ENCODE results near the gene HSPB6. TPM values are rescaled to one million over a fixed set of nuclear protein-coding genes. Genes with fewer than 3 reads are reported as not detected.
A peak's percentile ranks its signal among the peaks of the same experiment; 100 is the strongest.

Gene HSPB6
- total RNA-seq, 1 donor from 2014 or later = 863 TPM

DNA sequence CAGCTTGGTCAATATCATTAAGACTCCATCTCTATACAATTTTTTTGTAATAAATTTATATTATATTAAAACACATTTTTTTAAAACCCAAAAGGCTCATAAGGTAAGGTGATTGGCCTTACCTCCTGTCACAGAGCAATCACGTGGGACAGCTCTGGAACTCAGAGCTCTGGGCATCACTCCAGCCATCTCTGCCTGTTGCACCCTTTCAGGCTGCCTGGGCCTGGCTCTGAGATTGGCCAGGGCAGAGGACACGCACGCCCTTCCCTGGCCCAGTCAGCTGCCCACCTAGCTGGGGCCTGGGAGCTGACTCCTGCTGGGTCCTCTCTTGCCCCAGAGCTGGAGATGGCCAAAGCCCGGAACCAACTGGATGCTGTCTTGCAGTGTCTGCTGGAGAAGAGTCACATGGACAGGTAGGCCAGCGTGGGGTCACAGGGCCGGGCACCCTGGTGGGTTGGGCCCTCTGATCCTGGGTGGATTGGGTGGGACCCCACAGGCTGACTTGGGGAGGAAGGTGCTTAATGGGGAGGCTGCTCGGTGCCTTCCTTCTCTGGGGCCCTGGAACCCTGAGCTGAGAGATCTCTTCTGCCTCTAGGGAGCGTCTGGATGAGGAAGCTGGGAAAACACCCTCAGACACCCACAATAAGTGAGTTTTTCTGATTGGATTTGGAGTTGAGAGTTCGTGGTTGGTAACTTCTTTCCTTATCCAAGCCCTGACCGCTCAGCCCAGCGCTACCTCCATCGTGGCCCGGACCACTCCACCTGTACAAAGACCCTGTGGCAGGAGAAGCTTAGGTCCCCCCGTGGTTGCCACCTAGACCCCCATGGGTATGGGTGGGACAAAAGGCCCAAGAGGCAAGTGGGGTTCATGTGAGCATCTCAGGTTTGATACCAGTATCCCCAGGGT is 4.7 kb downstream of the HSPB6 start:
- DNase-seq (ENCODE audit: low spot score) = peak; percentile 75
- intact Hi-C loops (cut with DNase I) = no loop called here

GRCh38 chr19:35750167-35750566 is 6.7 kb downstream of the HSPB6 start:
- intact Hi-C loops (cut with DNase I) = no loop called here
- peak; percentile 55 for DNase-seq (ENCODE audit: low spot score)

DNA sequence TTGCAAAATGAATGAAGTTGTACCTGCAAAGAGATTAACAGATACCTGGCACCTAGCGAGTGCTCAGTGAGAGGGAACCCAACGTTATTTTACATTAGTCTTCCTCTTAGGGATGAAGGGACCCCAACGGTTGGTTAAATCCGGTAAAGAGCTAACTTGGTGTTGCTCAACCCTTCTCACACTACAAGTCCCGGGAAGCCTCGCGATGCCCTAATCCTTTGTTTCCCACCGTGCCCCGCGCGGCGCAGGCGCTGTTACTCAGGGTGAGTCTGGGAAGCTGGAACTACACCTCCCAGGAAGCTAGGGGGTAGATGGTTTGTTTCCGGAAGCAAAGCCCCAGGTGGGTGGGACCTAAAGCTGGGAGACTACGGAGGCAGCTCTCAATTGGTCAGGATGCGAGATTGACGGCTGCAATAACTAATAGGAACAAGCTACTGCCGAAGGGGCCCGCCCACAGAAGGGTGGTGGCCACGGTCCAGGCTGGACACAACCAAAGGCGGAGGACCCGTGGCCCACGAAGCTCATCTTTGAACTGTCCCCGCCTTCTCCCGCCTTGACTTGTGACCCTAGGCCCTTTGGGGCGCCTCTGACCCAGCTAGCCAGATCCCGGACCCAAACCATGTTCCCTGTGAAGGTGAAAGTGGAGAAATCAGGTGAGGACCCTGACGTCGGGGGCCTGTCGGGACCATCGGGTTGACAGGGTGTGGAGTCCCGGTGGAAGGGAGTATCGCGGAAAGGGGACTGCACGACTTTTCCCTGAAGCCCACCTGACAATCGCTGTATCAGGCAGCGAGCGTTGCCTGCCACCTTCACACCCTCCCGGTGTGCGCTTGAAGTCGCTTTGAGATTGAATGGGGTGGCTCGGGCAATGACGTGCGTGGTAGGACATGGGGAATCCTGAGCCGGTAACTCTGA is 8.5 kb downstream of the HSPB6 start, which contains the start of gene LIN37:
LIN37 (plus strand) TSS at position 471 of the 915 bp plus-strand sequence; CDS start at position 620, 149 bp downstream.
- intact Hi-C loops (cut with DNase I) = no loop called here
- DNase-seq (ENCODE audit: low spot score) = peak; percentile 99

DNA sequence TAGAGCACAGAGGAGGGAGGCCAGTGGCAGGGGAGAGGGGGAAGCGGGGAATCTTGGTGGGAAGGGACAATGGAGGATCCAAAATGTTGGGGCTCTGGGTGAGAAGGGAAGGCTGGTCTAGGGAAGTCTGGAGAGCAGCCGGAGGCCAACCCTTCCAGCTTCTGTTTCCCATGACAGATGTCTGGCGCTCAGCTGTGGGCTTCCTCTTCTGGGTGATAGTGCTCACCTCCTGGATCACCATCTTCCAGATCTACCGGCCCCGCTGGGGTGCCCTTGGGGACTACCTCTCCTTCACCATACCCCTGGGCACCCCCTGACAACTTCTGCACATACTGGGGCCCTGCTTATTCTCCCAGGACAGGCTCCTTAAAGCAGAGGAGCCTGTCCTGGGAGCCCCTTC is 10.3 kb downstream of the HSPB6 start:
- no peak for DNase-seq (ENCODE audit: low spot score)
- intact Hi-C loops (cut with DNase I) = no loop called here

- no peak for DNase-seq (ENCODE audit: low spot score)
- intact Hi-C loops (cut with DNase I) = no loop called here
These were observed 10.8 kb downstream of the HSPB6 start for GRCh38 chr19:35746087-35746462.

DNA sequence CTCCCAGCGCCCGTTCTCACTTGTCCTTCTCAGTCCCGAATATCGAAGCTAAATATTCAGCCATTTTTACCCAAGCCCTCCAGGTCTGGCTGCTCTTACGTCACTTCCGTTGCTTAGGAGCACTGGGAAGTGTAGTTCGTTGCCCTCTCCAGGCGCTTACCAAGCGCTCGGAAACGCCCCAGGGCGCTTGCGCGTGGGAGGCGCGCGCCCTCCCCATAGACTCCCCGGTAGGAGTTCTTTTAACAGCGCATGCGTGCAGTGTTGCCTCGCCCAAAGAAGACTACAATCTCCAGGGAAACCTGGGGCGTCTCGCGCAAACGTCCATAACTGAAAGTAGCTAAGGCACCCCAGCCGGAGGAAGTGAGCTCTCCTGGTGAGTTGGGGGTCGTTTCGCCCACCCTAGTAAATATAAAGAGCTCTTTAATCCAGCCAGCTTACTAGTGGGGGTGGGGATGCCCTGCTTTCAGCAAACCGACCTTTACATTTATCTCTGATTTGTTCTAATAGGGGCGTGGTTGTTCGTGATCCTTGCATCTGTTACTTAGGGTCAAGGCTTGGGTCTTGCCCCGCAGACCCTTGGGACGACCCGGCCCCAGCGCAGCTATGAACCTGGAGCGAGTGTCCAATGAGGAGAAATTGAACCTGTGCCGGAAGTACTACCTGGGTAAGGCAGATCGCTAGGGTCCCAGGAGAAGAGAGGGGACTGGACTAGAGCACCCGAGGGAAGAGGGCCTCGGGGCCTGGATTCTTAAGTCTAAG is 11.3 kb downstream of the HSPB6 start, which contains the start of the genes PSENEN and U2AF1L4:
PSENEN (plus strand) TSS at position 324 of the 759 bp plus-strand sequence; CDS start at position 604, 280 bp downstream.
U2AF1L4 (minus strand) TSS at position 91 of the 759 bp plus-strand sequence; CDS start at position 64, 27 bp downstream.
- intact Hi-C loops (cut with DNase I) = loop anchor here (2.0 kb wide), 1 partner anchor 185 kb away; no protein-coding TSS in a partner anchor
- DNase-seq (ENCODE audit: low spot score) = peak; percentile 98

- intact Hi-C loops (cut with DNase I) = loop anchor here (2.0 kb wide), 1 partner anchor 186 kb away; no protein-coding TSS in a partner anchor
- peak; percentile 98 for DNase-seq (ENCODE audit: low spot score)
These were observed 12.2 kb downstream of the HSPB6 start for GRCh38 chr19:35744430-35745327.

DNA sequence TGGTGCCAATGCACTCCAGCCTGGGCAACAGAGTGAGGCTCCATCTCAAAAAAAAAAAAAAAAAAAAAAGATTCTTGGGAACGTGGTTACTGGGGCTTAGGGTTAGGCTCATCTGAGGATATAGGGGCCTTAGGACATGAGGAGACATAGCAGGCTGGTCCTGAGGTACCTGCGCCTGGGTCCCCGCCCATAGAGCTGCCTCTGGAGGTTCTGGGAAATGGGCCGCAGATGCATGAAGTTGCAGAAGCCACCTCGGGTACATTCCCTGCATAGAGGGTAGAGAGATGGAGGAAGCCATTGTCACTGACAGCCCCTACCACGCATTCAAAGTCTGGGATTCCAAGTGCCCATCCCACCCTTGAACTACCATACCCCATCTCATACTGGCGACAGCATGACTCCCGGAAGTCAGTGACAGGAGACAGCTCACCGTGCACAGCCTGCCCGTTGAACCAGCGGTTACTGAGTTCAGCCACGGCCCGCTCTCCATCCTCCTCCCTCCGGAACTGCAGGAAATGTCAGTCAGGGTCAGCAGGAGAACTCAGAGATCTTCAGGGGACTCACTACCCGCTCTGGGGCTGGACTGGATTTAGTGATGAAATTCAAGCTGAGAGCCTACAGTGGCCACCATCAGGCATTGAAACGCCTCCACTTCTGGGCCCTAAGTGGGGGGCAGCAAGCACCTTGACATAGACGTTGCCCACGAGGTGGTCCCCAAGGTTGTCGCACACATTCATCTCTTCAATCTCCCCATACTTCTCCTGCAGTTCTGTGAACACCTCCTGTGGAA is 13.0 kb downstream of the HSPB6 start:
- no peak for DNase-seq (ENCODE audit: low spot score)
- intact Hi-C loops (cut with DNase I) = loop anchor here (2.0 kb wide), 1 partner anchor 187 kb away; no protein-coding TSS in a partner anchor

DNA sequence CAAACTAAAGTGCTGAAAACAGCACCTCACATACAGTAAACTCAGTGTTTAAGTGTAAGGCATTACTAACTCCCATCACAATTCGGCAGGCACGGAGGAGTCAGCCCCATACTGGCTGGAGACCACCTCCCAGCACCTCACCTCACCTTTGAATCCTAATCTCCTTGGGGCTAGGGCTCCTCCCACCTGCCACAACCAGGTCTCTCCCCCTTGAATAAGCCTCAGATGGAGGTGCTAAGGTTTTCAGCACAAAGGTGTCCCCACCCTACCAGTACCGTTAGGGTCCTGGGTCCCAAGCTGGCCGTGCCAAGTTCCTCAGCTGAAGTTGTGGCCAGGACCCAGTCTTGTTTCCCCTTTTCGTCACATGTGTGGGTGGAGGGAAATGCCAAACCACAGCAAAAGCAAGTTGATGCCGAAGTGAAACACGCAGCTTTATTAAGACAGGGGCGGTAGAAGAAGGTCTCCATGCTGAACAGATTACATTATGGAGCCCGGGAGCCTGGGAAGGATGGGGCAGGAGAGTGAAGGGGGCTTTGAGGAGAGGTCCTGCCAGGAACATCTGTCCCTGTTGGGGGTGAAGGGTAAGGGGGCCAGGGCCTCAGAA is 14.6 kb downstream of the HSPB6 start, which contains the start of gene IGFLR1:
IGFLR1 (minus strand) TSS at position 332 of the 604 bp plus-strand sequence. CDS start 1,272 bp downstream, outside the sequence.
- DNase-seq (ENCODE audit: low spot score) = no peak
- intact Hi-C loops (cut with DNase I) = no loop called here

DNA sequence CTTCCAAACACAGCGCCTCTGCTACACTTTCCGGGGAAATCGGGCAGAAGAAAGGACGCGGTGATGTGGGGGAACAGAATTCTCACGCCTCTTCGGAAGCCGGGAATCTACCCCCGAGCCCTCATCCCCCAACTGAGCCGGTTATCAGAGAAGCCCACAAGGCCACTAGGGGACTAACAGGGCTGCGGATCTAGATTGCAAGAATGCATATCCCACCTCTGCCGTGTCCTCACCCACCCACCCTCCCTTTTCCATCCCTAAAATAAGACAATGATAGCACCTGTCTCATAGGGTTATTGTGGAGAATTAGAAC is 15.7 kb downstream of the HSPB6 start:
- intact Hi-C loops (cut with DNase I) = loop anchor here (2.0 kb wide), 1 partner anchor 24 kb away; no protein-coding TSS in a partner anchor
- no peak for DNase-seq (ENCODE audit: low spot score)

DNA sequence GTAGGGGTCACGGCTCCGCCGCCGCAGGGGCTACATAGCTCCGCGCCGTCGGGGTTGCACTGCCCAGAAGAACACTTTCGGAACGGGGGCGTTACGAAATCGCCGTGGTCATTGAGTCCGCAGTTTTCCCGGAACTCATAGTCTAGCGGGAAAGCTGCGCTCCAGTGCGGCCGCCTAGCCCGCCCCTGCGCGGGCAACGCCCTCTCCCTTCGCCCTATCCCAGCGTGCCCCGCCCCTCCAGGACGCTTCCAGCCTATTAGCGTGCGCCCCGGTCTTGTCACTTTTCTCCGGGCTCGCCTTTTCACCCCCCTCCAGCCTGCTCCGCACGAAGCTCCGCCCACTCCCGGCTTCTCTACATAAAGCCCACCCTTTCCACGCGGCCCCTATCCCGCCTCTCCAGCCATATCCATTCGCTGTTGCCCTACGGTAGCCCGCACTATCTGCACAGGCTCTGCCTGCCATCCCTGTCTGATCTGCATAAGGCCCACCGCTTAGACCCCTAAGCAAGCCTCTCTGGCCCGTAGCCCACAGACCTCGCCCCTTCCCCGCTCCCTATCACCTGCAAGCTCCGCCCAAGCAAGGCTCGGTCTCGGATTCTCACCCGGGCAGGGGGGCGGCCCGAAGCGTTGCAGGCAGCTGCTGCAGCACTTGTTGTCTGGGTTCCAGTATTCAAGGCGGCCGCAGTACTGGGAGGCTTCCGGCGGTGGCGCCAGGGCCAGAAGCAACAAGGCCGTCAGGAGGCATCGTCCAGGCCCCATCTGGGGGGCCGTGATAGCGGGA is 16.2 kb downstream of the HSPB6 start:
- peak; percentile 99 for DNase-seq (ENCODE audit: low spot score)
- intact Hi-C loops (cut with DNase I) = loop anchor here (2.0 kb wide), 1 partner anchor 24 kb away; no protein-coding TSS in a partner anchor

- intact Hi-C loops (cut with DNase I) = loop anchor here (2.0 kb wide), 1 partner anchor 23 kb away; no protein-coding TSS in a partner anchor
- no peak for DNase-seq (ENCODE audit: low spot score)
These were observed 16.8 kb downstream of the HSPB6 start for GRCh38 chr19:35740108-35740422.

GRCh38 chr19:35739275-35740107 is 17.3 kb downstream of the HSPB6 start:
- intact Hi-C loops (cut with DNase I) = loop anchor here (2.0 kb wide), 1 partner anchor 23 kb away; no protein-coding TSS in a partner anchor
- no peak for DNase-seq (ENCODE audit: low spot score)

GRCh38 chr19:35738887-35739229 is 18.0 kb downstream of the HSPB6 start:
- intact Hi-C loops (cut with DNase I) = no loop called here
- DNase-seq (ENCODE audit: low spot score) = no peak

Data from cardiac septum (tissue), 1 donor.